NCI-H187 treated with DMSO at 0.1 percent for 48 hours (cell line): ENCODE data around the gene KRT37.

Source experiments
- DNase-seq: peaks from one replicate; lab custom pipeline; 2025; lab: John Stamatoyannopoulos, UW

The KRT37 gene

DNA sequence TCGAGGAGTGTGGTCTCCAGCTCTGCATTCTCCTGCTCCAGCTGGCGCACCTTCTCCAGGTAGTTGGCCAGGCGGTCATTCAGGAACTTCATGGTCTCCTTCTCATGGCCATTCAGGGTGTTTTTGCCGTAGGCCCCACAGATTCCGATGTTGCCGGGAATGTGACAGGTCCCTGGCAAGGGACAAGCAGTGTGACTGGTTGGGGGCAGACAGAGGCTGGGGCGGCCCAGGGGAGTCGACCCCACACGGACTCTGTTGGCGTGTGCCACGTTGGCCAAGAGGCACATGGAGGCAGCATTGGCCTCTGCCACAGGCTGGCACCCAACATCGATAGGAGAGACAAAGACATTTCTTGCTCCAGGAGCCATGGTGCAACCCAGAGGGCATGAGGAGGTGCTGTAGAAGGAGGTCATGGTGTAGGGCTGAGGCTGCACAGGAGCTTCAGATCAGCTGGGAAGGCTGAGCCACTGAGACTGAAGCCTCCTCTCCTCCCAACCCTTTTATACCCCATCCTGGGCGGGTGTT is at the start of gene KRT37:
KRT37 (minus strand) TSS at position 475 of the 525 bp plus-strand sequence; CDS start at position 413, 62 bp downstream.
- no peak for DNase-seq

DNA sequence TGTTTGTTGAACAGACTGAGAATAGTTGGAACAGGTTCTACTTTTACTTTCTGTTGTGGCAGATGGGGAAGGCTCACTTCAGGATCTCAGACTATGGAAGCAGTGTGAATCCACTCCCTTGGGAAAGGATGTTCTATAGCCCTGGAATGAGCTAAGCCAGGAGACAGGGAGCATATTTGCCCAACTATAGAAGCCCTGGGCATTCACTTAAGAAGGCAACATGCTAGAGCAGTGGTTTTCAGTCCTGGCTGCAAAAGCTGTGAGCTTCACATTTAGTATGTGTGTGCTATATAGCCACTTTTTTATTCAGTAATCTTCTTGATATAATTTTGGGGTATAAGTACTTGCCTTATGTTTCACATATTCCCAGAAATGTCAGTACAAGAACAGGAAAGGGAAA is 44.0 kb upstream of the KRT37 start:
- no peak for DNase-seq

DNA sequence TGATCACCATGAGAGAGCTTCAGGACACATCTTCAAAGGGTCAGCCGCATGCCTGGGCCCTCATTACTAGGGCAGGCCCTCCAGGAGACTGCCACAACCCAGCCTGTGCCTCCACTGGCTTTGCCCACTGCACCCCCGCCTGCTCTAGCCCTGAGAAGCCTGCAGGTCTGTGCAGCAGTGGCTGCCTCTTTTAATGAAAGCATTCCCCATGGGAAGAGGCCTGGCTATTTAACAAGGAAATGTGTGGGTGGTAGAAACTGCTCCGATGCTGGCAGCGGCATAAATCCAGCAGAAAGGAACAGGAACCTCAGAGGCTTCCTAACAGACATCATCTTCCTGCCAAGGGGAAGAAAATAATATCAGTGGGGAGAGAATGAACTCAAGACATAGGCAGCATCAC is 43.2 kb upstream of the KRT37 start:
- DNase-seq, result no peak

DNA sequence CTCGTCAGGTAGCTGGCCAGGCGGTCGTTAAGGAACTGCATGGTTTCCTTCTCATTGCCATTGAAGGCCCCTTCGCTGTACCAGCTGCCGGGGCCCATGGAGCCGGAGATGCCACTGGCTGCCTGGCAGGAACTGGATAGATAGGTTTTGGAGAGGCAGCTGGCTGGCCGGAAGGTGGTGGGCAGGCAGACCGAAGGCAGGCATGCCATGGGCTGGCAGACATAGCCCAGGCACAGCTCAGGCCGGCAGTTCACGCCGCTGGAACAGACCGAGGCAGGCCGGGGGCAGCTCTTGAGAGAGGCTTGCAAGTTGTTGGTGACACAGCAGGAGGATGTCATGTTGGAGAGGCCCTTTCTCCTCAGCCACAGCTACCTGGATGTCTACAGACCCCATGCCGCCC is 42.6 kb upstream of the KRT37 start, which contains the start of gene KRT32:
KRT32 (minus strand) TSS at position 399 of the 400 bp plus-strand sequence; CDS start at position 338, 61 bp downstream.
- no peak for DNase-seq

DNA sequence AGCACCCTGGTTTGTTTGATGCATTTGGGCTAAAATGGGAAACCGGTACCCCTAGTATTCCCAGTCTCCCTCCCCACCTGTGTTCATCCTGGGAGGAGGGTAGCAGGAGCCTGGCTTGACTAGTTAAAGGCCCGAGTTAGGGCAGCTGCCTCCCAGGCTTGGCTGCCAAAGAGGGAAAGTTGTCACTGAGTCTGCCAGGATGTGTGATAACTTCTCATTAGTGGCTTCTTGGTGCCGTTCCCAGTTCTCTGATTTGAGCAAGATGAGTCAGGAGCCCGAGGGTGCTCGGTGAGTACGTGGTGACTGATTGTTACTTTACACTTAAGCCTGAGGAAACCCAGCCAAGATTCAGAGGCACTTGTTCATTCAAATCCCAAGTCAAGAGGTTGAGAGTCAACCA is 40.3 kb upstream of the KRT37 start:
- no peak for DNase-seq

DNA sequence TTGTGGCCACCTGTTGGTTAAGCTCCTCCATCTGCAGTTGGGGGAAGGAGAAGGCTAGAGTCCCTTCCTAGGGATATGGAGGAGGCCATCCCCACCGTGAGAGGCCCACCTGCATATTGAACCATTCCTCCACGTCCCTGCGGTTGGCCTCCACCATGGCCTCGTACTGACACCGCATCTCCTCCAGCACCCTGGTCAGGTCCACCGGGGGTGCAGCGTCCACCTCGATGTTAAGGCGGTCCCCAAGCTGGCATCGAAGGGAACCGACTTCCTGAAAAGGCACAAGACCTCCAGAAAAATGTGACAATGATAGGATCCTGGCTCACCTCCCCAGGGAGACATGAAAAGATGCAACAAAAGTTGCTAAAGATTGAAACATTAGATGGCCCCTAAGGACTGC is 39.8 kb upstream of the KRT37 start:
- DNase-seq, result no peak

DNA sequence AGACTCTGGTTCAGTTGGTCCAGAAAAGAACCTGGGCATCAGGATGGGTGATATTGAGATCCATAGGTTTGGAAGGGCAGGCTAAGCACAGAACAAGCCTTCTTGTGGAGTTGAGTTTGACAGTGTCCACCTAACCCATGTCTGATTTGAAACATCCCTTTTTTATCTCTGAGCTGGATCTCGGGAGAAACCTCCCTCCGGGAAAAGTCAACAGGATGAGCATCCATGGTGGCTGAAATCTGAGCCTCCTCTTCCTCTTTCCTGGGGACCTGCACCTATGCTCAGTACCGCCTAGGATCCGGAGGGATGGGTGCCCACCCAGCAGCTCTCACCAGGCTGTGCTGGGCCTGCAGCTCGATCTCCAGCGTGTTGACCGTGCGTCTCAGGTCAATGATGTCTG is 39.4 kb upstream of the KRT37 start:
- DNase-seq, result no peak

DNA sequence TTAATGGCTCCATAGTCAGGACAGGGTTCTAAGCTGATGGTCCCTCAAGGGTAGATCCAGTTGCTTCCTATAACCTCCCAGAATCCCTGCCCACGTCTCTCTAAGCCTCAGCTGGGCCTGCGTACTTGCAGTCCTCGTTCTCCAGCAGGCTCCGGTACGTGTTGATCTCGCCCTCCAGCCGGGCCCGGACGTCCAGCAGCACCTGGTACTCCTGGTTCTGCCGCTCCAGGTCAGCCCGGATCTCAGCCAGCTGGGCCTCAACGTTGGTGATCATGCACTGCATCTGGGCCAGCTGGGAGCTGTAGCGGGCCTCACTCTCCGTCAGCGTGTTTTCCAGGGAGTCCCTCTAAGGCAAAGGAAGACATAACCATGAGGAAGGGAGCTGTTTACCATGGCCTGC is 38.3 kb upstream of the KRT37 start:
- no peak for DNase-seq

DNA sequence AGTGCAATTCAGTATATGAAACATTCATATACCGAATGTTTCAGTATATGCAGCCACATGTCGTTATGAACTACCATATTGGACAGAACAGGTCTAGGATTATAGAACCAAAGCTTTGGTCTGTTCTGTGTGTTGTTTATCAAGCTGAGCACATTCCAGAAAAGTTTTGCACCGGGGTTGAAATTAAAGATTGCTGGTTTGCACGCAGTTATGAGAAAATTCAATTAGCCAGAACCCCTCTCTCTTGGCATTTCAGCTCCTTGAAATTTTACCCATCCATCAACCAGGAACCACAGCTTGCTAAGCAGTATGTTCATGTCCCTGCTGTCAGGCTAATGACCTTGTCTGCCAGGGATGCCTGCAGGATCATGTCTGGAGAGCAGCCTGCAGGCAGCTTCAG is 33.3 kb upstream of the KRT37 start:
- DNase-seq, result no peak

DNA sequence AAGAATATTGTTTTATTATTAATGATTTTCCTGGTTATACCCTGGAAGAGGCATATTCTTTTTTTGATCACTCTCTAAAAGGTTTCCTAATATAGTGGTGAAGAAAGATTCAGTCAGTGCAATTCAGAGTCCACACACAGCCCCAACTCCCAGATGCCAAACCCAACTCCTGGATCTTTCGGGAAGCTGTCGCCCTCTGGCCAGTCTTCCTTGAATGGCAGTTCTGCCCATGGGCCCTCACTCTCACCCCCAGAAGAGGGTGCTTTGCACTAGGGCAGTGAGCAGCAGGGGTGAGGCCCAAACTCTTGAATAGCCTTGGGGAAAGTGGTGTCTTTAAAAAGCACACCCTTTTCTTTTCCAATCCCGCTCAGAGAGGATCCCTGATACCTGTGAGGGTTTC is 31.8 kb upstream of the KRT37 start:
- DNase-seq, result no peak

DNA sequence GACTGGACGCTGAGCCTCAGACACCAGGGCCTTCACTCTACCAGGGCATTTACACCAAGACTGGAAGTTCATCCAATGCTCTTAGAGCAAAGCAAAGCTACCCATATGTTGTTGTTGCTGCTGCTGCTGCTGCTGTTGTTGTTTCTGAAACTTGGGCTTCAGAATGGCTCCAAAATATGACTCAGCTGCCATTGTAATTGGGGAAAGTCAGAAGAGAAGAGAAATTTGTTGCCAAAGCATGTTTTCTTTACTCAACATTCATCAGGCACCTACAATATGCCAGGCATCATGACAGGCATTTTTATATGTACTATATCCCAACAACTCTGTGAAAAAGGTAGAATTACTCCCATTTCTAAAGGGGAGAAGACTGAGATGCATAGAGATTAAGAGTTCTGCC is 30.9 kb upstream of the KRT37 start:
- no peak for DNase-seq

DNA sequence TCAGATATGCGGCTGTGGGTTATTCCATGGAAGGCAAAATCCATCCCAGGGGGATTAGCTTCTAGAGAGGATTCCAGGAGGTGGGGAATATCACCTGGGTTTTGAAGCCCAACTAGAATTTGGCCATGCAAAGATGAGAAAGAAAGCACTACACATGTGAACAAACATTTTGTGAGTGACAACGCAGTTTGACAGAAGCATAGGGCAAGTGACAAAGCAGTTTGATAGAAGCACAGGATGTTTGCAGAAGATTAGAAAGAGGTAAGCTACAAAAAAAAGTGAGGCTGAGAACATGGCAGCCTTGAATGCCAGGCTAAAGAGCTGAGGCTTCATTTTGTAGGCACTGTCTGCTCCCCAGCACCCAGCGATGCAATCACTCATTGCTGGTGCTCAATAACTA is 28.7 kb upstream of the KRT37 start:
- no peak for DNase-seq

DNA sequence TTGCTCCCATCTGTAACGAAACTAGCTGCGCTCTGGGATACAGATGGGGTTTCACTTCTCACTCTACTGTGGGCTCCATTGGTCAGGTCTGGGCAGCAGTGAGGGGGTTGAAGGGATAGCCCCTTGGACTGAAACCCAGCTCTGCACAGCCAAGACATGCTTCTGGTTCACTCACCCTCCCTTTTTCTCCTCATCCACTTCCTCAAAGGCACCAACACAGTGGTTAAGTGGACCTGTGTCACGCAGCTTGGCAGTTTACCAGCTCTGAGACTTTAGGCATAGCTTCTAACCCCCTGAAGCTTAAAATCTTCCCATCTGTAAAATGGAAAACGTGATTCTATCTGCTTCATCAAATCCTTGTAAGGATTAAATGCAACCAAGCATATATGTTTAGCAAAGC is 27.9 kb upstream of the KRT37 start:
- no peak for DNase-seq

DNA sequence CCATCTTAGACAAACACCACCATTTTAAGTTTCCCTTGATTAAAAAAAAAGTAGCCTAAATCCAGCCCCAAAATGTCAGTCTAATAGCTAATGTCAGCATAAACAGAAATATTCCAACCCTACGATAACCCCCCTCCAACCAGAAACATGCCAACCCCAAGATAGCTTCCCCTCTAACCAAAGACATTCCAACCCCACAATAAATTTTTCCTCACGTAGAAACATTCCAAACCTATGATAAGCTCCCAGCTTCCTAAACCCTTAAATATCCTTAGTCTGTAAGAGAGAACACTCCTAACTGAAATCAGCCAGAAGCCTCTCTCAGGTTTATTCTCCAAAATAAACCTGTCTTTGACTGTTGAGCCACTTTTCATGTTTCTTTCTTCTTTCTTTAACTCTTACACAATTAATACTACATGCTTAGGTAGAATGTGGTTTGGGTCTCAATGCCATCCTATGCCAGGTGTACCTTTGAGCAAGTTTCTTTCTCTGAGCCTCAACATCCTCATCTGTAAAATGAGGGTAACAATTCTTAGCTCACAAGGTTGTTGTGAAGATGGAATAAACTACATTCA is 26.9 kb upstream of the KRT37 start:
- DNase-seq, result no peak

DNA sequence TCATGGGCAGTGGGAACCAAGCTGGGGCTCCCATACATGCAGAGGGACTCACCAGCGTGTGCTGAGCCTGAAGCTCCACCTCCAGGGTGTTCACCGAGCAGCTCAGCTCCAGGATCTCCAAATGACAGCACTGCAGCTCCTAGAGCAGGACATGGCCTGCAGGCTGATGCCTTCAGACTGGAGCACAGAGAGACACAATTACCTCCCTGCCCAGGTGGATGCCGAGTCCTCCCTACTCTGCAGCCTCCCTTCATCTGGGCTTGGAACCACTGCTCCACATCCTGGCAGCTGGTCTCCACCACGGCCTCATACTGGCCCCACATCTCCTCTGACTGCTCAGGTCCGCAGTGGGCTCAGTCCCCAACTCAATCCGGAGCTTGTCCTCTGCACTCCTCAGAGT is 24.6 kb upstream of the KRT37 start:
- DNase-seq, result no peak

DNA sequence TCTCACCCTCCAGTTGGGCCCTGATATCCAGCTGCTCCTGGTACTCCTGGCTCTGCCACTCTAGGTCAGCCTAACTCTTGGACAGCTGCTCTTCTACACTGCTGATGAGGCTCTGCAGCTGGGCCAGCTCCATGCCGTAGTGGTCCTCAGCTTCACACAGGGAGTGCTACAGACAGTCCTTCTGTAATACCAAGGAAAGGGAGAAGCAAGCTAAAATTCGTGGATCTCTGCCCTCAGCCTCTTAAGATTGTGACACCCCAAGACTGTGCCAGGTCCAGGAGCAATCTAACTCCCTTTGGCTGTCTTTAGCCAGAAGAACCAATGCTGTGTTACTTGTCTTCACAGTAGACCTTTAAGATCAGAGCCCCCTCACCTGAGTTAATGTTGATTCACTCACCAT is 24.1 kb upstream of the KRT37 start:
- DNase-seq, result no peak

DNA sequence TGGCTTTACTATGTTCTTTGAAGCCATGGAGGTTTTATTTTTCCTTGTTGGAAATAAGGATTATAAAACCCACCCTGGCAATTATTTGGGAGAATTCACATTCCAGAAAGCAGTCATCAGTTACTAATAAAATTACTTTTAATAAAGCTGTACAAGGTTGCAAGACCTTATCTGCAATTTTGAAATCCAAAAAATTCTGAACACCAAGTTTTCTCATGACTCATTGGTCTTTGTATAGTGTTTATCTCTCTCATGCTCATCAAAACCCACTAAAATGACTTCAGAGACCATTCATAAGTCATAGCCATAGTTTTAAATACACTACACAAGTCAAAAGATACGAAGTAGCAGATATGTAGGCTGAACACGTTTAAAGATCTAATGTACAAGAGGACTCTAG is 22.4 kb upstream of the KRT37 start:
- DNase-seq, result no peak

DNA sequence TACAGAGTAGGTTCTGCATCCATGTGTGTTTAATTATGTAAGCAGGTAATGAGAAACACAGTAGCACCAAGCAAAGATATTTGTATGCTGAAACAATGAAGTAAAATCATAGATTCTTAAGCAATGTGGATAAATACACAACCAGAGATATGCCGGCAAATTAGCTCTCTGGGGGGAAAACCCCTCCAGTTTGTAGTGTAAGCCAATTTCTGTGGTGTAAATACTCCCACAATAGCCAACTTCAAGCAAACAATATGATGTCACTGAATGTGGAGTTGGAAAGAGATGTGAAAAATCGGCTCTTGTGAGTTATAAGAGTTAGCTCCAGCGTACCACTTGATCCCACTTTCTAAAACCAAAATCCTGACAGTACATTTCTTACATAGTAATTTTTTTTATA is 20.3 kb upstream of the KRT37 start:
- no peak for DNase-seq

DNA sequence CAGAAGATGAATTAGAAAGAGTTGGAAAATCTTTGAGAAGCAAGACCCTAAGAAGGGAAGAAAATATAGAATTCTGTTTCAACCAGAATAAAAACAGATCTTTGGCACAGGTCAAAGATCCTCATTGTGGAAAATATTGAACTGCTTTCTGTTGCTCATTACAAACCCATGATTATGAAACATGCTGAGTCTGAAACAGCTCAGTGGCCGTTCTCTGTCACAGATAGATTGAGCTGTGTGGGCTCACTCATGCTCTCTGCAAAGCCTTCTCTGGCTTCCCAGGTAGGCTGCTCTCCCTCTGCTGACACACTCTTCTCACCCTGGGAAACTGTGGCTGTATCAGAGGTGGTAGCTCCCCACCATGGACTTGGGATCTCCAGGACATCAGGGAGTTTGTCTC is 19.8 kb upstream of the KRT37 start:
- no peak for DNase-seq

DNA sequence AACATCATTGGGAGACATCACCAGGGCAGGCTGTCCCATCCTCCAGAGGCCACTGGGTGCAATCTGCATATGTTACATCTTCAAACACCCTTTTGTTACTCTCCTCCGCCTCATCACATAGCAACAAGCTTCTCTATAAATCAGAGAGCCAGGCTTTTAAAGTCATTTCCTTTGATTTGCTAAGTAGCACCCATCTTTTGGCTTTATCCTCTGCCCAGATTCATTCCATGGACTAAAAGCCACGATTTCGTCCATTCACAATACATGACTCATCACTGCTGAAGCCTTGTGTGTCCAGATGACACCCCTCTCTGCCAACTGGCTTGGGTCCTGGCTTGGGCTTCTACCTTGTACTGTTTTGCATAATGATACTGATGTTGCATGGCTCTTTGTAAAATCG is 18.4 kb upstream of the KRT37 start:
- no peak for DNase-seq

DNA sequence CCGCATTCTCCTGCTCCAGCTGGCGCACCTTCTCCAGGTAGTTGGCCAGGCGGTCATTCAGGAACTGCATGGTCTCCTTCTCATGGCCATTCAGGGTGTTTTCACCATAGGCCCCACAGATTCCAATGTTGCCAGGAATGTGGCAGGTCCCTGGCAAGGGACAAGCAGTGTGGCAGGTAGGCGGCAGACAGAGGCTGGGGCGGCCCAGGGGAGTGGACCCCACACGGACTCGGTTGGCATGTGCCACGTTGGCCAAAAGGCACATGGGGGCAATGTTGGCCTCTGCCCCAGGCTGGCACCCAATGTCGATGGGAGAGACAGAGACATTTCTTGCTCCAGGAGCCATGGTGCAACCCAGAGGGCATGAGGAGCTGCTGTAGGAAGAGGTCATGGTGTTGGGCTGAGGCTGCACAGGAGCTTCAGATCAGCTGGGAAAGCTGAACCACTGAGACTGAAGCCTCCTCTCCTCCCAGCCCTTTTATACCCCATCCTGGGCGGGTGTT is 16.2 kb upstream of the KRT37 start, which contains the start of gene KRT38:
KRT38 (minus strand) TSS at position 453 of the 503 bp plus-strand sequence; CDS start at position 391, 62 bp downstream.
- no peak for DNase-seq

DNA sequence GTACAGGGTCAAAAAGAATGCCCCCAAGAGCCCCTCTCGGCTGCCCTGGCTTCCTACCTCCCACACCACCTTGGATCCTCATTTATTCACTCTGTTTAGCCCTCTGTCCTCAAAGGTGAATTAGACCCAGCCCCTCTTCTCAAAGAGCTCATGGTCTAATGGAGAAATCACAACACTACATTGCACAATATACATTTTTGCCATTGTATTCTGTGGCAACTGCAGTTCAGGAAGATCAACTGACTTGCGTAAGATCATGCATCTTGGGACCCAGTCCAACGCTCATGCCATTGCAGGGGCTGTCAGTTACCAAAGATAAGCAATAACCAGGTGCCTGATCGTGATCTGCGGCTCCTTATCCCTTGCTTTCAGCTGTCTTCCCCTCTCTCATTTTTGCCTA is 15.0 kb upstream of the KRT37 start:
- no peak for DNase-seq

DNA sequence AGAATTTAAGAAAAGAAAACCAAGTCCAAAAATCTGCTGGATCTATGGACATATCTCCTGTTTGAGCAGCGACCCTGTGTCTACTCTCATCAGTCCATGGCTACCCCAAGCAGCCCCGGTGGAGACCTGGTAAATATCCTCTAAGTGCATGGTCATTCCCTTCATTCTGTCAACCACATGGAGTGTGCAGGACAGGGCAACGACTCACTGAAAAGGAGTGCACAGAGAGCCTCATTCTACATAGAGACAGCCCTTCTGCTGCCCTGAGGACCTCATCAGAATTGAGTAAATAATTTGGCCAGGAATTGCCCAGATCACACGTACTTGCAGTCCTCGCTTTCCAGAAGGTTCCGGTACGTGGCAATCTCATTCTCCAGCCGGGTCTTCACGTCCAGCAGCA is 13.4 kb upstream of the KRT37 start:
- no peak for DNase-seq

DNA sequence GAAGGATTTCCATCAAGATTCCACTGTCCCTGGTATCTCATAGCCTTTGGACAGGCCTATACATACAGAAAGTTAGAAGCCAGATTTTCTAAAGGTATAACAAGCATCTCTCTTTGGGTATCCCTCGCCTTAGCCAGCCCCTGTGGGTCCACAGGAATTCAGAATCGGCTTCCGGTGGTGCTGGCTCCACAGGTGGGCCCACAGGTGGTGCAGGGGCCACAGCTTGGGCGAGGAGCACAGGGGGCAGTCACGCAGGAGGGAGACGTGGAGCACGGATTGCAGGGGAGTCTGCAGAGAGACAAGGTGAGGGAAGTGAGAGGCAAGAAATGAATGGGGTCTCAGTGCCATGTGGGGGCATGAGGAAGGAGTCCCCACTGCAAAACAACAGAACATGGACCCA is 12.9 kb upstream of the KRT37 start:
- DNase-seq, result no peak
